Spleen (tissue), 7 donors: ENCODE data around the gene SEC24D.

Experiments used
- POLR2A ChIP-seq, 3 donors: fragments of 450-650 bp; IDR thresholded peaks; one replicate each; pipeline ENCODE4 v1.5.1; 2017; ENCODE audit warnings: antibody characterized with exemption in 3 of 3, mild to moderate bottlenecking in 1 of 3
- TF ChIP-seq, protein P1 (sequence below), 11 experiments: fragments of 200-600 bp in 7 of 11; fragments of 450-650 bp in 4 of 11; sonication (generic) in 4 of 11; IDR thresholded peaks in 8 of 11; conservative IDR thresholded peaks in 3 of 11; 1 replicate in 7 of 11; 2 replicates in 4 of 11; pipeline versions ENCODE4 v1.4.0 to v1.8.0; 2016 to 2021; ENCODE audit warnings: antibody characterized with exemption in 11 of 11, inconsistent platforms in 4 of 11, mild to moderate bottlenecking in 1 of 11
- donor health status: DM: no; HTN: no; CAD: no; lungs with moderate emphysema.
- donor health status: DM: no; HTN: no; CAD: no.
- donor health status: DM: no; HTN: no; CAD: no.

DNA sequence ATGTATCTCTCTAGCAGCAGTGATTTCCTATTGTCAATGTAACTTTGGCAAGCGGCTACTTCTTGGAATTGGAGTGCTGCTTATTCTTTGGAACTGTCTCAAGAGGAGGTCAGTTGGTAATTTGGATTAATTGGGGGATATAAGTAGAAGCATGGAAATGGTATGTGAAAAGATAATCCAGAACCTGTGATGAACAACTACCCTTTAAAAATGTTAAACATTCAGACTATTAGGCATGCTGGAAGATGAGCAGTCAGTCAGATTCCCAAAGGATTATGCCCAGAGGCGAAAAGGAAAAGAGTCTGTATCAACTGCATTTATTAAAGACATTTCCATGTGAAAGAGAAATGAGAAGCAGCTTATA, 62.5 kb downstream of the SEC24D start:
- TF ChIP-seq, protein P1, sequence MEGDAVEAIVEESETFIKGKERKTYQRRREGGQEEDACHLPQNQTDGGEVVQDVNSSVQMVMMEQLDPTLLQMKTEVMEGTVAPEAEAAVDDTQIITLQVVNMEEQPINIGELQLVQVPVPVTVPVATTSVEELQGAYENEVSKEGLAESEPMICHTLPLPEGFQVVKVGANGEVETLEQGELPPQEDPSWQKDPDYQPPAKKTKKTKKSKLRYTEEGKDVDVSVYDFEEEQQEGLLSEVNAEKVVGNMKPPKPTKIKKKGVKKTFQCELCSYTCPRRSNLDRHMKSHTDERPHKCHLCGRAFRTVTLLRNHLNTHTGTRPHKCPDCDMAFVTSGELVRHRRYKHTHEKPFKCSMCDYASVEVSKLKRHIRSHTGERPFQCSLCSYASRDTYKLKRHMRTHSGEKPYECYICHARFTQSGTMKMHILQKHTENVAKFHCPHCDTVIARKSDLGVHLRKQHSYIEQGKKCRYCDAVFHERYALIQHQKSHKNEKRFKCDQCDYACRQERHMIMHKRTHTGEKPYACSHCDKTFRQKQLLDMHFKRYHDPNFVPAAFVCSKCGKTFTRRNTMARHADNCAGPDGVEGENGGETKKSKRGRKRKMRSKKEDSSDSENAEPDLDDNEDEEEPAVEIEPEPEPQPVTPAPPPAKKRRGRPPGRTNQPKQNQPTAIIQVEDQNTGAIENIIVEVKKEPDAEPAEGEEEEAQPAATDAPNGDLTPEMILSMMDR (IDR thresholded peaks at IDR 0.05 in 8 of 11, conservative IDR thresholded peaks at IDR 0.05 in 3 of 11): no peak
- no peak for TF ChIP-seq POLR2A (IDR thresholded peaks at IDR 0.05)
